Activated CD4-positive, alpha-beta T cell treated with anti-CD3 and anti-CD28 coated beads, Interleukin-2, amount 50 U/mL, for 16 hours (primary cell): ENCODE results near the gene DHRS7B.
"Not testable (repeated sequence)": the region's sequence is repeated elsewhere in the genome, so short reads cannot be mapped to it uniquely, and the experiment has no call there.

Experiments
- DNase-seq: peaks from one replicate; pipeline ENCODE4 v3.0.0-alpha.2; 2020

DHRS7B gene

DNA sequence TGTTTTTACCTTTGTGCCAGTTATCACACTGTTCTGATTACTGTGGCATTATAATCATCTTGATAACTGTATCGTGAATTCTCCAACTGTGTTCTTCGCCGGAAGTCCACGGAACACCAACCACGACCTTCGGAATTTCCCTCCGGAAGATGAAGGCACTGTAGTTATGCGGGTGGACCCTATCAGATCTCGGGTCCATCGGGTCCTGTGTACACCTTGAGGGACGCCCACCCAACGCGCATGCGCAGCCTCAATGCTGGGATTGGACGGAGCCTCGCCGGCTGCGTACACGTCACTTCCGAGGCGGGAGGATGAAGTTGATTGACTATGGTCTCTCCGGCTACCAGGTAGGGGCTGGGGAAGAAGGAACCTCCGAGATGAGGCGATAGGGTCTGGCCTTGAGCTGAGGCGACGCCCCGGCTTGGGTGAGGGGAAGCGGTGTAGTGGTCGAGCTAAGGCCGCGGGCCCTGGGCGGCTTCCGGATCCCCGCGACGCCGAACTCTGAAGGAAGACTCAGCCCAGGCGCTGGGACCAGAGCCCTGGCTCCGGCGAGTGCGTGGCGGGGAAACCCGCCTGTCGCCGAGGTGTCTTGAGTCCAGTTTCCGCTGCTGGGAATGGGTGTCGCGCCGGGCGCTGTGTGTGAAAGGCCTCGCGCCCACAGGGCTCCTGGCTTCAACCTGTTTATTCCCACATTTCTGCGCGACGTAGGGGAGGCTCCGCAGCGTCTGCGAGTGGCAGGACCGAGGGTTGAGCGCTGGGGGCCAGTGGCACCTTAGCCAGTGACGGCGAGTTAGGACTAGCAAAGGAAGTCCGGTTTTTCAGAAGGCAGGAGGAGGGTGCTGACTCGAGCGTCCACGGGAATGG lies at the start of gene DHRS7B:
TSS of gene DHRS7B (plus strand) at position 320 of the 864 bp plus-strand sequence. CDS start at position 328, 8 bp downstream.
- peak; percentile 99 for DNase-seq

DNA sequence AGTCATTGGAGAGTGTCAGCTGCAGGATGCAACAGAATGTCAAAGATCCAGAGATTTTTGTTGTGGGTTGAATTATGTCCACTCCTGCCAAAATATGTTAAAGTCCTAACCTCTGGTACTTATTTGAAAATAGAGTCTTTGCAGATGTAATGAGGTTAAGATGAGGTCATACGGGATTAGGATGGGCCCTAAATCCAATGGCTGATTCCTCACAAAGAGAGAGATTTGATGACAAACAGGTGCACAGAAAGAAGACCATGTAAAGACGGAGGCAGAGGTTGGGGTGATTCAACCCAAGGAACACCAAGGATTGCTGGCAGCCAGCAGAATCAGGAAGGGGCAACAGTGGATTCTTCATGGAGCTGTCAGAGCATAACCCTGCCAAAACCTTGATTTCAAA lies 49.5 kb upstream of the DHRS7B start:
- DNase-seq = no peak

- DNase-seq = no peak
These were observed 48.6 kb upstream of the DHRS7B start for GRCh38 chr17:21078016-21078780.

GRCh38 chr17:21079196-21079595 lies 47.6 kb upstream of the DHRS7B start:
- no peak for DNase-seq

GRCh38 chr17:21082001-21082436 lies 44.7 kb upstream of the DHRS7B start:
- no peak for DNase-seq

DNA sequence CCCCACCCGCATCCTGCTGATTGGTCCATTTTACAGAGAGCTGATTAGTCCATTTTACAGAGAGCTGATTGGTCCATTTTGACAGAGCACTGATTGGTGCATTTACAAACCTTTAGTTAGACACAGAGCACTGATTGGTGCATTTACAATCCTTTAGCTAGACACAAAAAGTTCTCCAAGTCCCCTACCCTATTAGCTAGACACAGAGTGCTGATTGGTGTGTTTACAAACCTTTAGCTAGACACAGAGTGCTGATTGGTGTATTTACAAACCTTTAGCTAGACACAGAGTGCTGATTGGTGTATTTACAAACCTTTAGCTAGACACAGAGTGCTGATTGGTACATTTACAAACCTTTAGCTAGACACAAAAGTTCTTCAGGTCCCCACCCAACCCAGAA lies 41.5 kb upstream of the DHRS7B start:
- DNase-seq = not testable (repeated sequence)

GRCh38 chr17:21085707-21086106 lies 41.1 kb upstream of the DHRS7B start:
- DNase-seq = no peak

GRCh38 chr17:21089145-21089544 lies 37.6 kb upstream of the DHRS7B start:
- DNase-seq = peak; percentile 8

DNA sequence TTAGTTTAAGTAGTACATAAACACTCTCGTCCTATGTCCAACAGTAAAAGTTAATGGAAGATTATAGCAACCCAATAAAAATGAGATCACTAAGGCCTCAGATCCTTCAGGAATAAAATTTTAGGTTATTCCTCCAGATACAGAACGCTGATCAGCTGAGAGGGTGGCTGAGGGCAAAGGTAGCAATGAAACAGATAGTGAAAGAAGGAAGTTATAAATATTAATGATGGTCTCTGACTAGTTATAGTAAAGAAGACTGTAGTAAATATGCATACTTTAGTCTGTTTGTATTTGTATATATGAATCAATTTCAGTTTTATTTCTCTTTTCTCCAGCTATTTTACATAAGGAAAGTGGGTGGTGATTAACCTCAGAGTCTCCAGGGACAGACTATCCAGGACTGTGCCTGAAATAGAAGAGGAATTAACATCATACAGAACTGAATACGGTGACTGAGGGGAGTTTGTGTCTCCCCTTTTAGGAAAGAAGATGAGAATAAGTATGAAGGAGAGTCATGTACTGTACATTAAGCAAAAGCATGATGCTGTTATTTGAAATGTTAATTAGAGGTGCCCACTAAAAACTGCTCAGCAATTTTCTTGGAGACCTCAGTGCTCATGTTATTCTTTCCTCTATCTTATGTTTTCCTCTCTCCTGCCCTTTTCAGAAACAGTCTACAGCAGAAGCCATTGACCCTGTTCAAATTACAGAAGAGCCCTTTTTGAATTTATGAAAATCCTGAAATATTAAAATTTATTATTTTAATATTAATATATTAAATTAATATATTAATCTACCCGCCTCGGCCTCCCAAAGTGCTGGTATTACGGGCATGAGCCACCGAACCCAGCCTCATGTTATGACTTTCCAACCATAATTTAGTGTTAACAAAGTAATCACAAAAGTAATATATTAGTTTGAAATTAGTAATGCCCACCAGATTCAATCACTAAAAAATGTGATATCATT lies 36.5 kb upstream of the DHRS7B start:
- no peak for DNase-seq

- DNase-seq = no peak
These were observed 35.7 kb upstream of the DHRS7B start for GRCh38 chr17:21090902-21091618.

DNA sequence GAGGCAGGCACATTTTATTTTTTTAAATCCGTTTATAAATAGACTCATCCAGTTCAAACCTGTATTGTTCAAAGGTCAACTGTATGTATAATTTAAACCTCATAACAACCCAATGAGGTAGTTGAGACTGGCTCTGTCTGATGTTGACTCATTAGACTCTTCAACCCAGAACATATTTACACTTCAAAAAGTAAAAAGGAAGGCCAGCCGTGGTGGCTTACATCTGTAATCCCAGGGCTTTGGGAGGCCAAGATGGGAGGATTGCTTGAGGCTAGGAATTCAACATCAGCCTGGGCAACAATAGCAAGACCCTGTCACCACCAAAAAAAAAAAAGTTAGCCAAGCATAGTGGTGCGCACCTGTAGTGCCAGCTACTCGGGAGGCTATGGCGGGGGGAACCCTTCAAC lies 32.5 kb upstream of the DHRS7B start:
- no peak for DNase-seq

- no peak for DNase-seq
These were observed 31.0 kb upstream of the DHRS7B start for GRCh38 chr17:21095735-21096134.

DNA sequence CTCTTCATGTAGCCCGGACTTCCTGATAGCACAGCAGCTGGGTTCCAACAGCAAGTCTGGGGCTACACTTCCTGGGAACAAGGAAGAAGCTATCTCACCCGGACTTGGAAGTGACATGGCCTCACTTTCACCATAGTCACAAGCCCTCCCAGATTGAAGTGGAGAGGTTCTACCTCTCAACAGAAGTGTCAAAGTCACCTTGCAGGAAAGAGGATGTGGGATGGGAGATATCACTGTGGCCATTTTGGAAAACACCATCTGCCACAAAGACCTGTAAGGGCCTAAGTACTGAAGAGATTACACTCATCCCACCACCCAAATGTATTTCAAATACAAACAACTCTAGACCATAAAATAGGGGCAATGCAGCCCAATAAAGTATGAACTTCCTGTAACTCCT lies 29.9 kb upstream of the DHRS7B start:
- no peak for DNase-seq

GRCh38 chr17:21098934-21099689 lies 27.7 kb upstream of the DHRS7B start:
- DNase-seq = peak; percentile 91

GRCh38 chr17:21100636-21101035 lies 26.1 kb upstream of the DHRS7B start:
- no peak for DNase-seq

DNA sequence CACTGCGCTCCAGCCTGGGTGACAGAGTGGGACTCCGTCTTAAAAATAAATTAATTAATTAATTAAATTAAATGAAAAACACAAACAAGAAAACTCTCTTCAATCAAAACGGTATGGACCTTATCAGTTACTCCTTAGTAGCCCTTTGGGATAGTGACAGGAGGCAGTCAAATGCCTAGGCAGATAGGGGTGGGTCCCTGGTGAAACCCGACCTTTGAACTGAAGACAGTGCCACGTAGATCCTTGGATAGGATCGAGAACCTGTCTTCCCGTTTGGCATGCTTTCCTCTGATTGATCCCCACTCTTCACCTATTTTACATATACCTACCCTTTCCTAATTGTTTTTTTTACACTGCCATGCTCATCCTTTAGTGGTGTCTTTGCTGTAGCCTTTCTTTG lies 22.2 kb upstream of the DHRS7B start:
- DNase-seq = no peak

- DNase-seq = no peak
These were observed 21.5 kb upstream of the DHRS7B start for GRCh38 chr17:21105064-21105894.

DNA sequence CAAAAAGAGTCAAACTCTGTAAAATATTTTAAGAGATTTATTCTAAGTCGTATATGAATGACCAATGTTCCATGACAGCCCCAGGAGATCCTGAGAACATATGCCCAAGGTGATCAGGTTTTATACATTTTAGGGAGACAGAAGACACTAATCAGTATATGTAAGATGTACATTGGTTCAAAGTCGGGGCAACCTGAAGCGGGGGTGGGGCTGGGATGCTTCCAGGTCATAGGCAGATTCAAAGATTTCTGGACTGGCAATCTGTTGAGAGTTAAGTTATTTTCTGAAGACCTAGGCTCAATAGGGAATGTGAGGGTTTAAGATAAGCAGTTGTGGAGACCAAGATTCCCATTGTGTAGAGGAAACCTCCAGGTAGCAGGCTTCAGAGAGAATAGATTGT lies 20.4 kb upstream of the DHRS7B start:
- DNase-seq = no peak

DNA sequence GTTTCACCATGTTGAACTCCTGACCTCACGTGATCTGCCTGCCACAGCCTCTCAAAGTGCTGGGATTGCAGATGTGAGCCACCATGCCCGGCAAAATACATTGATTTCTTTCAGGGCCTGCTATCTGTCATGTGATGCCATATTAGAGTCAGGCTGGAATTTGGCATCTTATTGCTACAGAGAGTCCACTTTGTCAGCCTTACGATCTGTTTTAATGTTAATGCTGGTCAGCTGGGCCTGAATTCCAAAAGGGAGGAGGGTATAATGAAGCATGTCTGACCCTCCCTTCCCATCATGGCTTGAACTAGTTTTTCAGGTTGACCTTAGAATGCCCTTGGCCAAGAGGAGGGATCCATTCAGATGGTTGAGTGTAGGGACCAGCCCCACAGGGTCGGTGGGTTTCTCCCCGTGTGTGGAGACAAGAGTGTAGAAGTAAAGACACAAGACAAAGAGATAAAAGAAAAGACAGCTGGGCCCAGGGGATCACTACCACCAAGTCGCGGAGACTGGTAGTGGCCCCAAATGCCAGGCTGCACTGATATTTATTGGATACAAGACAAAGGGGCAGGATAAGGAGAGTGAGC lies 19.6 kb upstream of the DHRS7B start:
- not testable (repeated sequence) for DNase-seq

- DNase-seq = no peak
These were observed 18.1 kb upstream of the DHRS7B start for GRCh38 chr17:21108651-21109050.
